Smooth muscle cell (in vitro differentiated cells): ENCODE measurements around the gene PTCHD4. TPM values are rescaled to one million over a fixed set of nuclear protein-coding genes. Genes with fewer than 3 reads are reported as not detected.

Experiments used
- DNase-seq: peaks from one replicate; lab custom pipeline; 2025; ENCODE audit not compliant: unreplicated experiment; lab: John Stamatoyannopoulos, UW
- H2AFZ ChIP-seq: fragments of 200-600 bp; sonication (generic); 2 replicates; pipeline ENCODE4 v1.6.0; 2016; ENCODE audit warnings: antibody characterized with exemption, low read depth, mild to moderate bottlenecking
- H3F3A ChIP-seq: fragments of 200-600 bp; sonication (generic); 2 replicates; pipeline ENCODE4 v1.6.0; 2017; ENCODE audit warnings: antibody characterized with exemption, low read depth
- H3K27ac ChIP-seq: fragments of 200-600 bp; sonication (generic); 2 replicates; pipeline ENCODE4 v1.5.1; 2016; ENCODE audit warnings: low read depth, mild to moderate bottlenecking
- H3K27me3 ChIP-seq: fragments of 200-600 bp; sonication (generic); 2 replicates; pipeline ENCODE4 v1.6.1; 2016; ENCODE audit warnings: low read depth, mild to moderate bottlenecking
- H3K36me3 ChIP-seq: fragments of 200-600 bp; sonication (generic); 2 replicates; pipeline ENCODE4 v1.5.1; 2016; ENCODE audit warnings: low read depth
- H3K4me1 ChIP-seq: fragments of 200-600 bp; sonication (generic); 2 replicates; pipeline ENCODE4 v1.5.1; 2016; ENCODE audit warnings: low read depth
- H3K4me2 ChIP-seq: fragments of 200-600 bp; sonication (generic); 2 replicates; pipeline ENCODE4 v1.6.0; 2016; ENCODE audit warnings: mild to moderate bottlenecking
- H3K4me3 ChIP-seq: fragments of 200-600 bp; sonication (generic); 2 replicates; pipeline ENCODE4 v1.5.1; 2016; ENCODE audit warnings: mild to moderate bottlenecking
- H3K79me2 ChIP-seq: fragments of 200-600 bp; sonication (generic); 2 replicates; pipeline ENCODE4 v1.6.0; 2016; ENCODE audit warnings: low read depth, mild to moderate bottlenecking
- H3K9ac ChIP-seq: fragments of 200-600 bp; sonication (generic); 2 replicates; pipeline ENCODE4 v1.6.0; 2016; ENCODE audit warnings: low read depth
- H3K9me3 ChIP-seq: fragments of 200-600 bp; sonication (generic); replicated peaks from 2 replicates; pipeline ENCODE4 v1.5.1; 2016; ENCODE audit warnings: low read depth
- H4K20me1 ChIP-seq: fragments of 200-600 bp; sonication (generic); 2 replicates; pipeline ENCODE4 v1.6.0; 2016; ENCODE audit warnings: low read depth
- CTCF ChIP-seq: fragments of 200-600 bp; sonication (generic); IDR thresholded peaks from 2 replicates; pipeline ENCODE4 v1.5.1; 2017; ENCODE audit warnings: borderline replicate concordance, mild to moderate bottlenecking, antibody characterized with exemption; ENCODE audit not compliant: insufficient read depth, poor library complexity, severe bottlenecking
- WGBS: methylation state at CpG from one replicate; pipeline ENCODE4 v1.1.7; 2016; ENCODE audit warnings: low lambda C conversion rate; 5-methylcytosine and 5-hydroxymethylcytosine counted together
- polyA plus RNA-seq: library from polyadenylated mRNA; unstranded; fragments of >200 nt; fragmentation: Nextera tagmentation; extraction: Ambion mirVana; gene quantifications from 2 replicates; pipeline ENCODE4 v1.2.1, GENCODE V29; 2016
- total RNA-seq: library from RNA; depleted of rRNA; stranded (reverse); fragments of >200 nt; gene quantifications from 2 replicates; pipeline ENCODE4 v1.2.3, GENCODE V29; 2014

PTCHD4 gene
- total and polyA plus RNA-seq, 2 experiments from 2014 or later: 5.7 to 11.6 TPM

- DNase-seq: no peak
- Histone ChIP-seq H3F3A (no peaks in the 10 kb centered on the region), H3K4me3 (peak overlapping the region; percentile 53), H3K9me3 (no peaks in the 10 kb centered on the region), H3K27me3 (peaks cover 37% of the 10 kb centered on the region), H3K36me3 (no peaks in the 10 kb centered on the region), H3K4me1 (no peaks in the 10 kb centered on the region), H3K9ac (no peak overlapping the region), H2AFZ (no peak overlapping the region), H3K79me2 (no peaks in the 10 kb centered on the region), H3K27ac (no peak overlapping the region), H3K4me2 (peak overlapping the region; percentile 91), H4K20me1 (peaks cover 66% of the 10 kb centered on the region)
- WGBS: 9% methylated on average over 30 of the region's 64 CpGs
- no peak for TF ChIP-seq CTCF
These were observed 42.4 kb downstream of the PTCHD4 start for GRCh38 chr6:48068278-48069251.

DNA sequence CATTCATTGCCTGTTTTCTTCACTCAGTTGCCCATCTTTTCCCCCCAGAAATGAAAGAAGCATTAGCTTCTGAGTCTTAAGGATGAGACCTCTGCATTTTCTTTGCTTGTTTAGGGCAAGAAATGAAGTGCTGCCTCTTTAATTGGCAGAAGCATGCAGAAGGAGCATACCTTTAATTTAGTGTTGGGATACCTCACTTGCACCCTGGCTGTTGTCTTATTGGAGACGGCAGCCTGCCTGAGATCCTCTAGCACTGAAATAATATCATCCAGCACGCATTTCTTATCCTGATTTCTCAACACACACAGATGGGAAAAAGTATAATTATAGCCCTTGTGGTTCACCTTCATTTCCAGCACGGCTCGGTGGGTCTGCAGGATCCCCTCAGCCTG lies 43.1 kb downstream of the PTCHD4 start:
- Histone ChIP-seq H3K27me3 (peaks cover 37% of the 10 kb centered on the region), H3K4me3 (peak overlapping the region; percentile 53), H4K20me1 (peaks cover 60% of the 10 kb centered on the region), H3F3A (no peaks in the 10 kb centered on the region), H2AFZ (no peak overlapping the region), H3K9me3 (no peaks in the 10 kb centered on the region), H3K4me2 (peak overlapping the region; percentile 91), H3K4me1 (no peaks in the 10 kb centered on the region), H3K27ac (no peak overlapping the region), H3K79me2 (no peaks in the 10 kb centered on the region), H3K9ac (no peak overlapping the region), H3K36me3 (no peaks in the 10 kb centered on the region)
- DNase-seq: no peak
- TF ChIP-seq CTCF: no peak
- 59% methylated on average over 4 of the region's 4 CpGs for WGBS

DNA sequence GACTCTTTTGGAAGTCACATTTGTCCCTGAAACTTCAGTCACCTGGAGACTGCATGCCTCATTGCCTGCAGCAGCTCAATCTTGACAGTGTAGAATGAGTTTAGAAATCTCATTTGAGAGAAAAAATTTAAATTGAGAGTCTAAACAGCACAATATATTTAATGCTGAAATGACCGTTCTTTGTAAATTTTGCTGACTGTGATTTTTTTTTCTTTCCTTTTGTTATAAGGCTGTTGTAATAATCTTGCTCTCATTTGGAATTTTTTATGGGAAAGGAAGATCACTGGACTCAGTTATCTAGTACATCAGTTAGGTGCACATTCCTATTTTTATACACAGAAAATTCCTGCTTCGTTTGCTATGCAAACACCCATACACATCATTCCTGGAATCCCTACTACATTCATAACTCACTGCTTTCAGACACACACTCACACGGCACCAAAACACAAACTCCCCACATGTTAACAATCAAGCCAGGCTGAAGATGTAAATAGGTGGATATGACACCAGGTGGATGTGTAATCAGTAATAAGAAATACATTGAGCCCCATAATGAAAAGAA lies 43.8 kb downstream of the PTCHD4 start:
- Histone ChIP-seq H3F3A (no peaks in the 10 kb centered on the region), H3K4me2 (no peak overlapping the region), H2AFZ (no peak overlapping the region), H3K4me1 (no peaks in the 10 kb centered on the region), H4K20me1 (peaks cover 54% of the 10 kb centered on the region), H3K9me3 (no peaks in the 10 kb centered on the region), H3K27me3 (peaks cover 37% of the 10 kb centered on the region), H3K9ac (no peak overlapping the region), H3K4me3 (no peak overlapping the region), H3K27ac (no peak overlapping the region), H3K79me2 (no peaks in the 10 kb centered on the region), H3K36me3 (no peaks in the 10 kb centered on the region)
- no peak for TF ChIP-seq CTCF
- WGBS: 75% methylated on average over 3 of the region's 3 CpGs
- no peak for DNase-seq
